ENCODE data around the gene BCAR3.
"Not testable (repeated sequence)": the region's sequence is repeated elsewhere in the genome, so short reads cannot be mapped to it uniquely, and the experiment has no call there.

Gene BCAR3

GRCh38 chr1:93652323-93652949, 29.2 kb downstream of the BCAR3 start:
- no peaks in the 10 kb centered on the region for H3K36me3 Mint-ChIP-seq

GRCh38 chr1:93651695-93652094, 29.9 kb downstream of the BCAR3 start:
- ATAC-seq (no peak), DNase-seq (ENCODE audit: low spot score in 2 of 2) (no peak)
- Mint-ChIP-seq H3K36me3 (no peaks in the 10 kb centered on the region), H3K27ac (no peak overlapping the region), H3K4me3 (no peak overlapping the region), H3K4me1 (no peaks in the 10 kb centered on the region), H3K9me3 (no peaks in the 10 kb centered on the region)

More at GRCh38 chr1:93652323-93652949, 29.2 kb downstream of the BCAR3 start:
- no peaks in the 10 kb centered on the region for H3K9me3 Mint-ChIP-seq
- ATAC-seq = no peak
- H3K27ac Mint-ChIP-seq = no peak overlapping the region
- H3K4me1 Mint-ChIP-seq = no peaks in the 10 kb centered on the region
- no peak for DNase-seq (ENCODE audit: low spot score in 2 of 2)
- no peak overlapping the region for H3K4me3 Mint-ChIP-seq

GRCh38 chr1:93650159-93650558, 31.5 kb downstream of the BCAR3 start:
- not testable (repeated sequence) for H3K9me3 Mint-ChIP-seq; ATAC-seq; H3K27ac Mint-ChIP-seq; H3K4me1 Mint-ChIP-seq; H3K36me3 Mint-ChIP-seq; DNase-seq (ENCODE audit: low spot score in 2 of 2); H3K4me3 Mint-ChIP-seq

GRCh38 chr1:93649231-93649630, 32.4 kb downstream of the BCAR3 start:
- H3K4me1 Mint-ChIP-seq = no peaks in the 10 kb centered on the region
- ATAC-seq (peak; percentile 39), DNase-seq (ENCODE audit: low spot score in 2 of 2) (no peak)
- H3K9me3 Mint-ChIP-seq = no peaks in the 10 kb centered on the region
- no peaks in the 10 kb centered on the region for H3K36me3 Mint-ChIP-seq
- no peak overlapping the region for H3K27ac Mint-ChIP-seq
- H3K4me3 Mint-ChIP-seq = no peak overlapping the region

GRCh38 chr1:93648656-93649055, 33.0 kb downstream of the BCAR3 start:
- H3K4me3 Mint-ChIP-seq = no peak overlapping the region
- ATAC-seq (peak; percentile 32), DNase-seq (ENCODE audit: low spot score in 2 of 2) (no peak)
- no peak overlapping the region for H3K27ac Mint-ChIP-seq
- no peaks in the 10 kb centered on the region for H3K36me3 Mint-ChIP-seq
- H3K9me3 Mint-ChIP-seq = no peaks in the 10 kb centered on the region
- H3K4me1 Mint-ChIP-seq = no peaks in the 10 kb centered on the region

GRCh38 chr1:93641527-93641926, 40.1 kb downstream of the BCAR3 start:
- Mint-ChIP-seq H3K9me3 (no peaks in the 10 kb centered on the region), H3K27ac (no peak overlapping the region), H3K36me3 (no peaks in the 10 kb centered on the region), H3K4me3 (no peak overlapping the region), H3K4me1 (no peaks in the 10 kb centered on the region)
- ATAC-seq = no peak
- DNase-seq (ENCODE audit: low spot score in 2 of 2) = no peak

GRCh38 chr1:93640656-93641440, 40.8 kb downstream of the BCAR3 start:
- H3K36me3 Mint-ChIP-seq = no peaks in the 10 kb centered on the region
- DNase-seq (ENCODE audit: low spot score in 2 of 2) (no peak), ATAC-seq (no peak)
- H3K27ac Mint-ChIP-seq = no peak overlapping the region
- H3K9me3 Mint-ChIP-seq = no peaks in the 10 kb centered on the region
- H3K4me1 Mint-ChIP-seq = no peaks in the 10 kb centered on the region
- H3K4me3 Mint-ChIP-seq = no peak overlapping the region

- Mint-ChIP-seq H3K9me3 (no peaks in the 10 kb centered on the region), H3K4me3 (no peak overlapping the region), H3K4me1 (no peaks in the 10 kb centered on the region), H3K36me3 (no peaks in the 10 kb centered on the region), H3K27ac (no peak overlapping the region)
- DNase-seq (ENCODE audit: low spot score in 2 of 2) (no peak), ATAC-seq (no peak)
Measured at GRCh38 chr1:93638981-93639380, 42.7 kb downstream of the BCAR3 start.

GRCh38 chr1:93638307-93638847, 43.3 kb downstream of the BCAR3 start:
- H3K36me3 Mint-ChIP-seq = no peaks in the 10 kb centered on the region
- no peak overlapping the region for H3K27ac Mint-ChIP-seq
- H3K4me3 Mint-ChIP-seq = no peak overlapping the region
- ATAC-seq (no peak), DNase-seq (ENCODE audit: low spot score in 2 of 2) (no peak)
- H3K4me1 Mint-ChIP-seq = no peaks in the 10 kb centered on the region
- no peaks in the 10 kb centered on the region for H3K9me3 Mint-ChIP-seq

- ATAC-seq = no peak
- DNase-seq (ENCODE audit: low spot score in 2 of 2) = no peak
- H3K4me3 Mint-ChIP-seq = no peak overlapping the region
- no peaks in the 10 kb centered on the region for H3K9me3 Mint-ChIP-seq
- no peak overlapping the region for H3K27ac Mint-ChIP-seq
- no peaks in the 10 kb centered on the region for H3K4me1 Mint-ChIP-seq
- no peaks in the 10 kb centered on the region for H3K36me3 Mint-ChIP-seq
Measured at GRCh38 chr1:93636712-93637111, 44.9 kb downstream of the BCAR3 start.

- DNase-seq (ENCODE audit: low spot score in 2 of 2) (no peak), ATAC-seq (no peak)
- no peaks in the 10 kb centered on the region for H3K9me3 Mint-ChIP-seq
- H3K36me3 Mint-ChIP-seq = no peaks in the 10 kb centered on the region
- no peak overlapping the region for H3K27ac Mint-ChIP-seq
- no peak overlapping the region for H3K4me3 Mint-ChIP-seq
- H3K4me1 Mint-ChIP-seq = no peaks in the 10 kb centered on the region
Measured at GRCh38 chr1:93635614-93636543, 45.8 kb downstream of the BCAR3 start.

GRCh38 chr1:93633313-93633712, 48.3 kb downstream of the BCAR3 start:
- Mint-ChIP-seq H3K4me1 (peaks cover 5% of the 10 kb centered on the region), H3K4me3 (no peak overlapping the region), H3K36me3 (no peaks in the 10 kb centered on the region), H3K9me3 (no peaks in the 10 kb centered on the region), H3K27ac (no peak overlapping the region)
- DNase-seq (ENCODE audit: low spot score in 2 of 2) (no peak), ATAC-seq (no peak)

- Mint-ChIP-seq H3K4me3 (no peak overlapping the region), H3K4me1 (peaks cover 5% of the 10 kb centered on the region), H3K36me3 (no peaks in the 10 kb centered on the region), H3K9me3 (no peaks in the 10 kb centered on the region), H3K27ac (no peak overlapping the region)
- peak; percentile 51 for ATAC-seq
- DNase-seq (ENCODE audit: low spot score in 2 of 2) = no peak
Measured at GRCh38 chr1:93631626-93632365, 49.8 kb downstream of the BCAR3 start.

- H3K4me3 Mint-ChIP-seq = no peak overlapping the region
- no peak for DNase-seq (ENCODE audit: low spot score in 2 of 2)
- no peak overlapping the region for H3K27ac Mint-ChIP-seq
- no peaks in the 10 kb centered on the region for H3K9me3 Mint-ChIP-seq
- no peak for ATAC-seq
- peaks cover 5% of the 10 kb centered on the region for H3K4me1 Mint-ChIP-seq
- no peaks in the 10 kb centered on the region for H3K36me3 Mint-ChIP-seq
Measured at GRCh38 chr1:93630168-93630567, 51.5 kb downstream of the BCAR3 start.

All from stimulated activated effector memory CD8-positive, alpha-beta T cell treated with anti-CD3 and anti-CD28 coated beads, Interleukin-12 subunit alpha, Interleukin-12 subunit beta, amount 100 ng/mL, for 72 hours (primary cell).